Ishikawa (cell line): ENCODE measurements around the gene C9orf72.

Experiments used
- CEBPB ChIP-seq: IDR thresholded peaks from 2 replicates; pipeline ENCODE4 v1.6.1; 2012
- CREB1 ChIP-seq: IDR thresholded peaks from 2 replicates; pipeline ENCODE4 v1.6.1; 2012; ENCODE audit warnings: low read depth
- EP300 ChIP-seq: IDR thresholded peaks from 2 replicates; pipeline ENCODE4 v1.6.1; 2012; ENCODE audit warnings: borderline replicate concordance
- FOXM1 ChIP-seq: IDR thresholded peaks from 2 replicates; pipeline ENCODE4 v1.6.1; 2012; ENCODE audit warnings: low read depth, borderline replicate concordance
- MAX ChIP-seq: IDR thresholded peaks from 2 replicates; pipeline ENCODE4 v1.6.1; 2012
- RAD21 ChIP-seq: IDR thresholded peaks from 2 replicates; pipeline ENCODE4 v1.6.1; 2012; ENCODE audit warnings: low read depth
- REST ChIP-seq: IDR thresholded peaks from 2 replicates; pipeline ENCODE4 v1.6.1; 2012; ENCODE audit warnings: low read depth, mild to moderate bottlenecking
- TAF1 ChIP-seq: IDR thresholded peaks from 2 replicates; pipeline ENCODE4 v1.6.1; 2012; ENCODE audit warnings: low read depth, mild to moderate bottlenecking
- TCF12 ChIP-seq: IDR thresholded peaks from 2 replicates; pipeline ENCODE4 v1.6.1; 2012; ENCODE audit warnings: low read depth

GRCh38 chr9:27572061-27572460 is 1.2 kb downstream of the C9orf72 start:
- TF ChIP-seq TCF12, result no peak
- no peak for TF ChIP-seq RAD21
- no peak for TF ChIP-seq EP300
- no peak for TF ChIP-seq MAX
- no peak for TF ChIP-seq FOXM1
- TF ChIP-seq CEBPB, result no peak
- no peak for TF ChIP-seq CREB1
- no peak for TF ChIP-seq REST
- no peak for TF ChIP-seq TAF1
